Activated CD8-positive, alpha-beta memory T cell treated with anti-CD3 and anti-CD28 coated beads for 48 hours (primary cell): ENCODE measurements around the gene CDK14.
"Not testable (repeated sequence)": the region's sequence is repeated elsewhere in the genome, so short reads cannot be mapped to it uniquely, and the experiment has no call there.

Experiments used
- DNase-seq, 3 experiments: peaks; one replicate each; pipeline ENCODE4 v3.0.0-alpha.2; 2020; ENCODE audit warnings: low read depth in 2 of 3, low spot score in 2 of 3

The CDK14 gene

GRCh38 chr7:90749774-90750173 lies 153.7 kb downstream of the CDK14 start:
- no peak for DNase-seq

- DNase-seq, result no peak
Measured at GRCh38 chr7:90751595-90751994, 155.5 kb downstream of the CDK14 start.

GRCh38 chr7:90752051-90752450 lies 155.9 kb downstream of the CDK14 start:
- DNase-seq, result no peak

- no peak for DNase-seq
Measured at GRCh38 chr7:90755041-90755440, 158.9 kb downstream of the CDK14 start.

DNA sequence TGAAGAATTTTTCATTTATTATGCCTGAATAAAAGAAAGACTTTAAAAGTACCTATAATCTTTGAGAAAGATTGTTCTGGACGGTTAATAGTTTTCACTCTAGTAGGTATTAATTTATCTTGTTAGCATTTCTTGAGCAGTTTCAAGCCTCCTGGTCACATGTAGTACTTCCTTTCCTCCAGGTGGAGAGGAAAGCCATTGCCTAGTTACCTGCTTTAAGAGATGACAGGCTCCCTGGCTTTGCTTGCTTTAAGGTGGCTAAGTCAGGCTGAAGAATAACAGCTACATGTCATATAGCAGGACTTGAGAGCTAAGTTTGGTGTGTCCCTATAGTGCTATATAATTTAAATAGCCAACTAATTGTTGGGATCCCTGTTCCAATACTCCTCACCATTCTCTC lies 160.2 kb downstream of the CDK14 start:
- no peak for DNase-seq

DNA sequence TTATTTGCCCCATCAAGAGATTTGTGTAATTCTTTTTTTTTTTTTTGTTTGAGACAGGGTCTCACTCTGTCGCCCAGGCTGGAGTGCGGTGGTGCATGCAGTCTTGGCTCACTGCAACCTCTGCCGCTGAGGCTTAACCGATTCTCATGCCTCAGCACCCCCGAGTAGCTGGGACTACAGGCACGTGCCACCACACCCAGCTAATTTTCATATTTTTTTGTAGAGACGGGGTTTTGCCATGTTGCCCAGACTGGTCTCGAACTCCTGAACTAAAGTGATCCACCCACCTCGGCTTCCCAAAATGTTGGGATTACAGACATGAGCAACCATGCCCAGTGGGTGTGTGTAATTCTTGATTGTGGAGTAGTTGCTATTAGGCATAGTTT lies 161.4 kb downstream of the CDK14 start:
- DNase-seq, result not testable (repeated sequence)

DNA sequence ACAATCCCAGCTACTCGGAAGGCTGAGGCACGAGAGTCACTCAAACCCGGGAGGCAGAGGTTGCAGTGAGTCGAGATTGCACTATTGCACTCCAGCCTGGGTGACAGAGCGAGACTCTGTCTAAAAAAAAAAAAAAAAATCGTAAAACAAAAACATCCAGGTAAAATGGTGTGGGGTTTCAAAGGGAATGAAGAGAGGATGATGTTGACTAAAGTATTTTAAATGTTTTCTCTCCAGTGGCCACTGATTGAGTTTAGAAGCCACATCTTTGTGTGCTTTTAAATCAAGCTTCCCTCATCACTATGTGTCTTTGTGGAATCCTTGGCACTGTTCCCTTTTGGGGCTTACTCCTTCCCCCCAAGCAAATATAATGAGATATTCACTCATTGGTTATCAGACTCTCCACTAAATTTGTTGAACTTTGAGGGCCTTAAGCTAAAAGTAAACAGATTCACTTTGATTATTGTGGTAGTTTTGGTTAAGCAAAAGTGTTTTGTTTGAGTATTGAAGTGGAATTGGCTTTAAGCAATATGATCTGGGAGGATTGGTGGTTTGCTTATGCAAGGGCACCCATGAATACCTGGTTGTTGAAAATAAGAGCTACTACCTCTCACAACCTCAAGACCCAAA lies 162.9 kb downstream of the CDK14 start:
- DNase-seq, result no peak

GRCh38 chr7:90759710-90760109 lies 163.6 kb downstream of the CDK14 start:
- no peak for DNase-seq

GRCh38 chr7:90760892-90761291 lies 164.8 kb downstream of the CDK14 start:
- DNase-seq, result no peak

- DNase-seq, result no peak
Measured at GRCh38 chr7:90761584-90761983, 165.5 kb downstream of the CDK14 start.

GRCh38 chr7:90763108-90763507 lies 167.0 kb downstream of the CDK14 start:
- no peak for DNase-seq

GRCh38 chr7:90764848-90765570 lies 168.9 kb downstream of the CDK14 start:
- no peak for DNase-seq

- DNase-seq, result no peak
Measured at GRCh38 chr7:90766814-90767564, 170.9 kb downstream of the CDK14 start.

- DNase-seq, result no peak
Measured at GRCh38 chr7:90768301-90768700, 172.2 kb downstream of the CDK14 start.

- DNase-seq, result no peak
Measured at GRCh38 chr7:90769036-90769435, 172.9 kb downstream of the CDK14 start.

DNA sequence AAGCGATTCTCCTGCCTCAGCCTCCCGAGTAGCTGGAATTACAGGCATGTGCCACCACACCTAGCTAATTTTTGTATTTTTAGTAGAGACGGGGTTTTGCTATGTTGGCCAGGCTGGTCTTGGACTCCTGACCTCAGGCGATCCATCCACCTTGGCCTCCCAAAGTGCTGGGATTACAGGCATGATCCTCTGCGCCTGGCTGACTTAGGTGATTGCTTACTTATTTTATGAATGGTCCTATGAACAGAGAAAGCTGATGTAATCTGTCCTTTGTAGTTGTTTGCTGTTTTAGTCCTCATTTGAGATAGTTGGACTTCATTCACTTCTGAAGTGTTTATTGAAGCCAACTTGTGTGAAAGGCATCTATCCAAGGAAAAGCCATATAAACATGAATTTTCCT lies 173.4 kb downstream of the CDK14 start:
- not testable (repeated sequence) for DNase-seq

GRCh38 chr7:90771281-90771680 lies 175.2 kb downstream of the CDK14 start:
- no peak for DNase-seq

DNA sequence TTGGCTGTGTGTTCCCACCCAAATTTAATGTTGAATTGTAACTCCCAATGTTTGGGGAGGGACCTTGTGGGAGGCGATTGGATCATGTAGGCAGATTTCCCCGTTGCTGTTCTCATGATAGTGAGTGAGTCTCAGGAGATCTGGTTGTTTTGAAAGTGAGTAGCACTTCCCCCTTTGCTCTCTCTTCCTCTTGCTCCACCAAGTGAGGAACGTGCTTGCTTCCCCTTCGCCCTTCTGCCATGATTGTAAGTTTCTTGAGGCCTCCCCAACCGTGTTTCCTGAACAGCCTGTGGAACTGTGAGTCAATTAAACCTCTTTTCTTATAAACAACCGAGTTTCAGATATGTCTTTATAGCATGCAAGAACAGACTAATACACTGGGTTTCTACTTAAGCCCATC lies 176.3 kb downstream of the CDK14 start:
- no peak for DNase-seq

GRCh38 chr7:90773269-90773668 lies 177.1 kb downstream of the CDK14 start:
- no peak for DNase-seq

- DNase-seq, result no peak
Measured at GRCh38 chr7:90774706-90775105, 178.6 kb downstream of the CDK14 start.

- DNase-seq, result no peak
Measured at GRCh38 chr7:90775383-90775965, 179.4 kb downstream of the CDK14 start.

DNA sequence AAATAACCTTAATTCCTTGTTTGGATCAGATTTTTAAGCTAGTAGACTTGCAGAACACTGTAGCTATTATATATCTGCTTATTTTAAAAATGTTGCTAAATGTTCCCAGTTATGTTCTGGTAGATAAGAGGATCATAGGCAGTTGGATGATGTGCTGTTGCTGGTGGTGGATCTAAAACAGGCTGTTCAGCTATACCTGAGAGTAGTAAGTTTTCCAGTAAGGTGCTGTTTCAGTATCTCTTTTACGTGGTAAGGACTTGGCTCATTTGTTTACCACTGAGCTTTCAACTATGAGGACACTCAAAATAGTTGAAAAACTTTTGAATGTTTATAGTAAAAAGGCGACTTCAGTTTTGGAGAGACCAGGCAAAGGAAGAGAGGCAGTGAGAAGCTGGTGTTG lies 180.9 kb downstream of the CDK14 start:
- DNase-seq, result no peak
